NCI-H2107 (cell line): ENCODE measurements around the gene NSL1.
"Not testable (repeated sequence)": the region's sequence is repeated elsewhere in the genome, so short reads cannot be mapped to it uniquely, and the experiment has no call there.

Experiments used
- DNase-seq: peaks from one replicate; lab custom pipeline; 2025; lab: John Stamatoyannopoulos, UW

Gene NSL1

GRCh38 chr1:212749821-212750535 lies 41.6 kb downstream of the NSL1 start:
- peak; percentile 33 for DNase-seq

GRCh38 chr1:212746546-212746945 lies 45.0 kb downstream of the NSL1 start:
- DNase-seq, result no peak

GRCh38 chr1:212745303-212745702 lies 46.3 kb downstream of the NSL1 start:
- no peak for DNase-seq

- DNase-seq, result no peak
Observed at GRCh38 chr1:212743901-212744475, 47.6 kb downstream of the NSL1 start.

GRCh38 chr1:212738330-212738729 lies 53.2 kb downstream of the NSL1 start:
- no peak for DNase-seq

GRCh38 chr1:212737559-212737958 lies 54.0 kb downstream of the NSL1 start:
- no peak for DNase-seq

- no peak for DNase-seq
Observed at GRCh38 chr1:212733109-212733508, 58.5 kb downstream of the NSL1 start.

- DNase-seq, result no peak
Observed at GRCh38 chr1:212731630-212732029, 59.9 kb downstream of the NSL1 start.

GRCh38 chr1:212728606-212729005 lies 63.0 kb downstream of the NSL1 start:
- DNase-seq, result no peak

GRCh38 chr1:212727386-212728181 lies 64.0 kb downstream of the NSL1 start:
- DNase-seq, result no peak

GRCh38 chr1:212724679-212725078 lies 66.9 kb downstream of the NSL1 start:
- not testable (repeated sequence) for DNase-seq

GRCh38 chr1:212722270-212722957 lies 69.2 kb downstream of the NSL1 start:
- DNase-seq, result no peak

- DNase-seq, result no peak
Observed at GRCh38 chr1:212721388-212722247, 70.0 kb downstream of the NSL1 start.

GRCh38 chr1:212719633-212720032 lies 71.9 kb downstream of the NSL1 start:
- no peak for DNase-seq

GRCh38 chr1:212718499-212718898 lies 73.1 kb downstream of the NSL1 start:
- DNase-seq, result no peak

GRCh38 chr1:212716161-212716560 lies 75.4 kb downstream of the NSL1 start:
- DNase-seq, result no peak

- DNase-seq, result no peak
Observed at GRCh38 chr1:212713465-212714136, 78.0 kb downstream of the NSL1 start.

- no peak for DNase-seq
Observed at GRCh38 chr1:212712451-212713303, 78.9 kb downstream of the NSL1 start.

- not testable (repeated sequence) for DNase-seq
Observed at GRCh38 chr1:212711974-212712373, 79.6 kb downstream of the NSL1 start.

- no peak for DNase-seq
Observed at GRCh38 chr1:212710566-212710965, 81.0 kb downstream of the NSL1 start.
